Stimulated activated CD4-positive, alpha-beta T cell treated with anti-CD3 and anti-CD28 coated beads, Interleukin-15, amount 100 ng/mL, for 1 hour (primary cell): ENCODE measurements around the gene IRF6.

Experiments used
- DNase-seq, 2 donors: peaks; one replicate each; pipeline ENCODE4 v3.0.0-alpha.2; 2020; ENCODE audit warnings: low read depth in 1 of 2, low spot score in 1 of 2

The IRF6 gene

GRCh38 chr1:209790286-209791193 lies 15.4 kb downstream of the IRF6 start:
- DNase-seq = no peak

- DNase-seq = no peak
These were observed 16.7 kb downstream of the IRF6 start for GRCh38 chr1:209789245-209789644.

- DNase-seq = no peak
These were observed 18.4 kb downstream of the IRF6 start for GRCh38 chr1:209787551-209787950.

- DNase-seq = no peak
These were observed 19.8 kb downstream of the IRF6 start for GRCh38 chr1:209786146-209786545.

GRCh38 chr1:209785592-209785991 lies 20.4 kb downstream of the IRF6 start:
- DNase-seq = no peak

- peak; percentile 98 to 99 for DNase-seq
These were observed 21.4 kb downstream of the IRF6 start, which contains the start of gene C1orf74 for GRCh38 chr1:209784265-209785169. TSS of gene C1orf74 (minus strand) at chr1:209784559. CDS start at chr1:209783634, 925 bp downstream.

- DNase-seq = no peak
These were observed 22.6 kb downstream of the IRF6 start for GRCh38 chr1:209783386-209783785.

GRCh38 chr1:209780268-209780667 lies 25.7 kb downstream of the IRF6 start:
- no peak for DNase-seq

GRCh38 chr1:209778102-209778501 lies 27.8 kb downstream of the IRF6 start:
- no peak for DNase-seq

GRCh38 chr1:209777587-209777986 lies 28.4 kb downstream of the IRF6 start:
- DNase-seq = no peak

GRCh38 chr1:209775678-209776077 lies 30.3 kb downstream of the IRF6 start:
- no peak for DNase-seq

- no peak for DNase-seq
These were observed 31.4 kb downstream of the IRF6 start for GRCh38 chr1:209774592-209774991.

- no peak for DNase-seq
These were observed 33.8 kb downstream of the IRF6 start for GRCh38 chr1:209772126-209772525.

- no peak for DNase-seq
These were observed 35.1 kb downstream of the IRF6 start for GRCh38 chr1:209770636-209771415.

GRCh38 chr1:209769971-209770370 lies 36.0 kb downstream of the IRF6 start:
- no peak for DNase-seq

GRCh38 chr1:209769171-209769904 lies 36.6 kb downstream of the IRF6 start:
- DNase-seq = peak; percentile 50 to 52

- DNase-seq = peak; percentile 50 to 55
These were observed 37.6 kb downstream of the IRF6 start for GRCh38 chr1:209768354-209768774.

- DNase-seq = no peak
These were observed 38.2 kb downstream of the IRF6 start for GRCh38 chr1:209767706-209768105.

GRCh38 chr1:209767096-209767495 lies 38.8 kb downstream of the IRF6 start:
- no peak for DNase-seq

- no peak for DNase-seq
These were observed 39.9 kb downstream of the IRF6 start for GRCh38 chr1:209766051-209766450.
